T-helper 22 cell (primary cell): ENCODE measurements around the gene CMPK1.
"Not testable (repeated sequence)": the region's sequence is repeated elsewhere in the genome, so short reads cannot be mapped to it uniquely, and the experiment has no call there.

ENCODE experiments used
- DNase-seq: peaks from one replicate; pipeline ENCODE4 v3.0.0-alpha.2; 2020; ENCODE audit warnings: low read depth

The CMPK1 gene

GRCh38 chr1:47338249-47339077, 4.9 kb downstream of the CMPK1 start:
- DNase-seq: no peak

GRCh38 chr1:47340227-47340626, 6.6 kb downstream of the CMPK1 start:
- DNase-seq: no peak

- not testable (repeated sequence) for DNase-seq
These were observed 13.4 kb downstream of the CMPK1 start for GRCh38 chr1:47346979-47347378.

DNA sequence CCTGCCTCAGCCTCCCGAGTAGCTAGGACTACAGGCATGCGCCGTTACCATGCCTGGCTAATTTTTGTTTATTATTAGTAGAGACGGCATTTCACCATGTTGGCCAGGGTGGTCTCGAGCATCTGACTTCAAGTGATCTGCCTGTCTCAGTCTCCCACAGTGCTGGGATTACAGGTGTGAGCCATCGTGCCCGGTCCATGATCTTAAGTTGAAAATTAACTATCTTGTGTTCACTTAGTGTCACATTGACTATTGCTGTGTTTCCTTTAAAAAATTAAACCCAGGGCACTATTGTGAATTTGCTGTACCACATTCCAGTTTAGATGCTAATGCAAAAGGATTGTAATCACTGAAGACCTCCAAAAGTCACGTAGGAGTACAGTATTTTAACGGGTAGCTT, 14.1 kb downstream of the CMPK1 start:
- DNase-seq: no peak

- DNase-seq: no peak
These were observed 14.7 kb downstream of the CMPK1 start for GRCh38 chr1:47348246-47348645.

DNA sequence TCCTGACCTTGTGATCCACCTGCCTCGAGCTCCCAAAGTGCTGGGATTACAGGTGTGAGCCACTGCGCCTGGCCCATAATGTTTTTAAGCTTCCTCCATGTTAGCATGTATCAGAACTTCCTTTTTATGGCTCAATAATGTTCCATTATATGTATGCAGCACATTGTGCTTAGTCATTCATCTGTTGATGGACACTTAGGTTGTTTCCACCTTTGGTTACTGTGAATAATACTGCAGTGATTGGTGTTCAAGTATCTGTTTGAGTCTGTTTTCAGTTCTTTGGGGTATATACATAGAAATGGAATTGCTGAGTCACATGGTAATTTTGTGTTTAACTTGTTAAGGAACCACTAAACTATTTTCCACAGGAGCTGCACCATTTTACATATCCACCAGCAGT, 17.7 kb downstream of the CMPK1 start:
- DNase-seq: no peak

DNA sequence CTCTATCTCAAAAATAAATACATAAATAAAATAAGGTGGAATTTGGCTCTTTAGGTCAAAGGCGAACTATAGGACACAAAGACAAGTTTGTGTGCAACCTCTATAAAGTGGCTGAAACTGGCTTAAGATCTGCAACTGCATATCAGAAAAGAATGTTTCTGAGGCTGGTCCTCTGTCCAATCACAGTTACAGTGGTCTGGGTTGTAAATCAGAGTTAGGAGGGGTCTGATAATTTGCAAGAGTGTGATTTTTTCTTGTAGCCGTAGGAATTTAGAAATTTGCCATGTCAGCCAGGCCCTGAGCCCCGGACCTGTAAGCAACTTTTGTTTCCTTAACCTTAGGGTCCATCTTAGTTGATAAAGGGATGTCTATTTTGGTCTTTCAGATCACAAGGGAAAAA, 27.8 kb downstream of the CMPK1 start:
- no peak for DNase-seq

DNA sequence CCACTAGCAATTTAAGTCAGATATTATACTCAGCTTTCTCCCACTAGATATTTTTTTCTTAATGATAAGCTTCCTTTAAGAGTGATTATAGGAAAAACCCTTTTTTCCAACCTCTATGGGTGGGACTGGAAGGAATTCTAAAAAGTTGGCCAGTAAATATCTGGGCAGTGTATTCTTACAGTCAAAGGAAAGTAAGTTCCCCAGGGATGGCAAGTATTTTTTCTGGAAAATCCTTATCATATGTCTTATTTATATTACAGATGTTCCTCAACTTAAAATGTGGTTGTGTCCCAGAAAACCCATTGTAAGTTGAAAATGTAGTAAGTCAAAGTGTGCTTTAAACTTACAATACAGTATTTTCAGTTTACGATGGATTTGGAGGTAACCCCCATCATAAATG, 29.2 kb downstream of the CMPK1 start:
- no peak for DNase-seq

DNA sequence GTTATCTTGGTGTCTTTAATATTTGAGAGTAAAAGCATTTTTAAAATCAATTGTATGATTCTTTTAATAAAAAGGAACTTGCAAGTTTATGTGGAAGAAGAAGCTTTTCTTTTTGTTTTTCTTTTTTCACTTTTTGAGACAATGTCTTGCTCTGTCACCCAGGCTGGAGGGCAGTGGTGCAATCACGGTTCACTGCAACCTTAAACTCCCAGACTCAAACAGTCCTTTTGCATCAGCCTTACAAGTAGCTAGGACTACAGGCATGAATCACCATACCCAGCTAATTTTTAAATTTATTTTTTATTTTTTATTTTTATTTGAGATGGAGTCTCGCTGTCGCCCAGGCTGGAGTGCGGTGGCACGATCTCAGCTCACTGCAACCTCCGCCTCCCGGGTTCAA, 34.1 kb downstream of the CMPK1 start:
- DNase-seq: no peak

DNA sequence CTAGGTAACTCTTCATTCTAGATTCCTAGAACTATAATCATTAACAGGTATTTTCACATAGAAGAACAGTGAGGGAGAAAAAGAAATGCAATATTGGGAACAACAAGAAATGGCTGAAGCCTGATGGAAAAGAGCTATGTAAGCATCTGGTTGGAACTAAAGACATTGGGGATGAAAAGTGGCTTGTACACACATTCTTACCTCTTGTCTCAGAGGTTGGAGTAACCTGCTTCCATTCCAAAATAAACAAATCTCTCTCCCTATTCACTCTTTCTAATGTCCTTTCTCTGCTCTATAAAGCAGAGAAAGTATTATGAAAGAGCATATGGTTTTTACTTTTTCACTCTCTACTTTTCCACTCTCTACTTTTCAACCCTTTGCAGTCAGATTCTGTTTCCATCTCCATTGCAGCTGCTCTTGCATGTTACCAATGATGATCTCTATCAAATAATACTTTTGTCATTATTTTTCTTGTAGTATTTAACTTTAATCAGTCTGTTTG, 37.5 kb downstream of the CMPK1 start:
- no peak for DNase-seq

DNA sequence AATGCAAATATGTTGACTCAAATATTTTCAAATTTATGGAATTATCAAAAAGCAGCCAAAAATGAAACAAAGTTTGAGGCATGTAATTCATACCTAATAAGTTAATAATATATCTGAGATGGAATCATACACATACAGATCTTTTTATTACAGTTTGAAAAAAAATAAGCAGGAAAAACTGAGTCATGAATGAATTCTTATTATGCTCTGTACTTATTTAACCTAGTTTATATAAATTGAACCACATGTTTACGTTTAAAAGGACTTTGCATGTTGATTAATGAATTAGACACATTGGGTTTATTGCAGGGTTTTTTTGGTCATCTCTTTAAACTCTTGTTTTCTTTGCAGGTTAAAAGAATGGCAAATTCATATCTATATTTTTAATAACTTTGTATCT, 40.9 kb downstream of the CMPK1 start:
- no peak for DNase-seq

DNA sequence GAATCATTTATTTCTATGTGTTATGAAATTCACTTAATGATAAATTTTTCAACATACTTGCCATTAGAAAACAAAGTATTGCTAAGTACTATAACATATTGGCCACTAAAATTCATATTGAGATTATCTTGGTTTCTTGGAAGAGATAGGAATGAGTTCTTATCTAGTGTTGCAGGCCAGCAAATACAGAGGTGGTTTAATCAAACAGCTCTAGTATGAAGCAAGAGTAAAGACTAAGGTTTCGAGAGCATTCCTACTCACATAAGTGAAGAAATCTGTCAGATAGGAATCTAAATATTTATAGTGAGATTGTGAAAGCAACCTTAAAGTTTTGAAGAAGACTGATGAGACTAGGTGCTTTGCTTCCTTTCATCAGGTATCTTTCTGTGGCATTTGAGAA, 44.6 kb downstream of the CMPK1 start:
- DNase-seq: no peak

GRCh38 chr1:47380699-47381098, 47.1 kb downstream of the CMPK1 start:
- no peak for DNase-seq

GRCh38 chr1:47382399-47382983, 48.9 kb downstream of the CMPK1 start:
- DNase-seq: no peak

DNA sequence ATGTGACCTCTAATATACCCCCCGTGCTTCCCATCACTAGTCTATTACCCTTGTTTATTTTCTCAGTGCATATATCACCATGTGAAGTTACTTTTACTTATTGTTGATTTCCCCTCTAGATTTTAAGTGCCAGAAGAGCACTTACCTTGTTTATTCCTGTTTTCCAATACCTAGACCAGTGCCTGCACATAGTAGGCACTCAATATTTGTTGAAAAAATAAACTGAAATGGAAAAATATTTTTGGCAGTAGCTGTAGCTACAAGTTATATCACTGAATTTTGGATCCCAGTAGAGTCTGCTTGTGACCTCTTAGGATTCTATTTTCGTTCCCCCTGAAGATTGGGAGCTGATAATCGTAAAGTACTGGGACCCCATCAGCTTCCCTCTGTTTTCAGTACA, 50.5 kb downstream of the CMPK1 start:
- no peak for DNase-seq

- no peak for DNase-seq
These were observed 51.4 kb downstream of the CMPK1 start for GRCh38 chr1:47385020-47385419.

DNA sequence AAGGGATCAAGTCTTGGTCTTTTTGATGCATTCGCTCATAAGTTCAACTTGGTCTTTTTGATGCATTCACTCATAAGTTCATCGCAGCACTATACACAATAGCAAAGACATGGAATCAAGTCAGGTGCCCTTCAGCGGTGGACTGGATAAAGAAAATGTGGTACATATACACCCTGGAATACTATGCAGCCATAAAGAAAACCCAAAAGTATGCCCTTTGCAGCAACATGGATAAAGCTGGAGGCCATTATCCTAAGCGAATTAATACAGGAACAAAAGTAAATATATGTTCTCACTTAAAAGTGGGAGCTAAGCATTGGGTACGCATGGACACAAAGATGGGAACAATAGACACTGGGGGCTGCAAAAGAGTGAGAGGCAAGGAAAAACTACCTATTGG, 52.7 kb downstream of the CMPK1 start:
- DNase-seq: no peak

- DNase-seq: no peak
These were observed 54.7 kb downstream of the CMPK1 start for GRCh38 chr1:47388030-47388890.

GRCh38 chr1:47388891-47389238, 55.3 kb downstream of the CMPK1 start:
- DNase-seq: no peak

DNA sequence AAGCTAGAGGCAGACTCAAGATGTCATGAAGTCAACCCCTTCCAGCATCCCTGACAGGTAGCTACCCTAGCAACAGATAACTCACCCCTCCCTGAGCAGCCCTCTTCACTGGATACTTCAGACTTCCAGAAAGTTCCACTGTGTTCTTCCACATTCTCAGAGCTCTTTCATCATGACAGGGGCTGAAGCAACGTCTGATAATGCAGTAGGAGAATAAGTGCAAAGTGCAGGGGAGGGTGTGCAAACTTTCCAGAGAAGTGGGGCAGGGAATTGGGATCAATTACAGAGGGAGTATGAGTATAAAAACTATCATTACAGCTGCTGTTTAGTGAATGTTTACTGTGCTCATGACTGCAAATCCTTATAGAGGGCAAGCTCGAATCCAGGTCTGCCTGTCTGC, 56.1 kb downstream of the CMPK1 start:
- no peak for DNase-seq

DNA sequence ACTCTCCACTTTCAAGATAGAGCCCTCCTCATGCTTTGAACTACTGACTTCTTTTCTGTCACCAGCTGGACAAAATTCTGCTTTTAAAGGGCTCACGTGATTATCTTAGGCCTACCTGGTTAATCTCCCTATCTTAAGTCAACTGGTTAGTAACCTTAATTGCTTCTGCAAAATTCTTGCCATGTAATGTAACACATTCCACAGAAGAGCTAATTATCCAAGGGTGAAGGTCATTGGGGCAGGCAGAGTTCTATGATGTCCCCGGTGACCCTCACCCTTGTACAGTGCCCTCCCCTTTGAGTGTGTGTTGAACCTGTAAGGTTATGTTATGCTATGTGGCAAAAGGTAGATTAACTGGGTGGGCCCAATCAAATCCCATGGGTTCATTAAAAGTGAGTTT, 57.3 kb downstream of the CMPK1 start:
- DNase-seq: no peak

GRCh38 chr1:47393141-47393540, 59.6 kb downstream of the CMPK1 start:
- DNase-seq: no peak

- DNase-seq: no peak
These were observed 61.8 kb downstream of the CMPK1 start for GRCh38 chr1:47395433-47395832.
